GM12801 (cell line): ENCODE results near the gene PIM1.

ENCODE experiments used
- TF ChIP-seq, protein P1 (sequence below): IDR thresholded peaks from one replicate; pipeline ENCODE4 v1.5.1; 2011; ENCODE audit warnings: control low read depth; ENCODE audit not compliant: insufficient read length; ENCODE audit errors: extremely low read depth

Gene PIM1

GRCh38 chr6:37222992-37223391 is 53.0 kb downstream of the PIM1 start:
- TF ChIP-seq, protein P1, sequence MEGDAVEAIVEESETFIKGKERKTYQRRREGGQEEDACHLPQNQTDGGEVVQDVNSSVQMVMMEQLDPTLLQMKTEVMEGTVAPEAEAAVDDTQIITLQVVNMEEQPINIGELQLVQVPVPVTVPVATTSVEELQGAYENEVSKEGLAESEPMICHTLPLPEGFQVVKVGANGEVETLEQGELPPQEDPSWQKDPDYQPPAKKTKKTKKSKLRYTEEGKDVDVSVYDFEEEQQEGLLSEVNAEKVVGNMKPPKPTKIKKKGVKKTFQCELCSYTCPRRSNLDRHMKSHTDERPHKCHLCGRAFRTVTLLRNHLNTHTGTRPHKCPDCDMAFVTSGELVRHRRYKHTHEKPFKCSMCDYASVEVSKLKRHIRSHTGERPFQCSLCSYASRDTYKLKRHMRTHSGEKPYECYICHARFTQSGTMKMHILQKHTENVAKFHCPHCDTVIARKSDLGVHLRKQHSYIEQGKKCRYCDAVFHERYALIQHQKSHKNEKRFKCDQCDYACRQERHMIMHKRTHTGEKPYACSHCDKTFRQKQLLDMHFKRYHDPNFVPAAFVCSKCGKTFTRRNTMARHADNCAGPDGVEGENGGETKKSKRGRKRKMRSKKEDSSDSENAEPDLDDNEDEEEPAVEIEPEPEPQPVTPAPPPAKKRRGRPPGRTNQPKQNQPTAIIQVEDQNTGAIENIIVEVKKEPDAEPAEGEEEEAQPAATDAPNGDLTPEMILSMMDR = no peak
